Endothelial cell of umbilical vein (primary cell): ENCODE results near the gene COMMD7.

Experiments
- CTCF ChIP-seq, 2 donors: IDR thresholded peaks; 1 replicate in 1 of 2; 2 replicates in 1 of 2; pipeline ENCODE4 v1.5.1; 2011; ENCODE audit warnings: low read length in 2 of 2, mild to moderate bottlenecking in 2 of 2, moderate library complexity in 2 of 2, control low read depth in 1 of 2, inconsistent platforms in 1 of 2, low read depth in 1 of 2; ENCODE audit not compliant: insufficient read depth in 1 of 2; ENCODE audit errors: extremely low read depth in 1 of 2
- EZH2 ChIP-seq: IDR thresholded peaks from 2 replicates; pipeline ENCODE4 v1.6.1; 2012; ENCODE audit warnings: borderline replicate concordance, low read depth, mild to moderate bottlenecking, moderate library complexity, low read length, inconsistent platforms; ENCODE audit not compliant: severe bottlenecking
- GATA2 ChIP-seq: IDR thresholded peaks from 2 replicates; pipeline ENCODE4 v1.7.0; 2011; ENCODE audit warnings: low read depth, mild to moderate bottlenecking, moderate library complexity, mixed read lengths, low read length; ENCODE audit not compliant: insufficient read length, insufficient read depth
- JUN ChIP-seq: IDR thresholded peaks from 2 replicates; pipeline ENCODE4 v1.6.1; 2011; ENCODE audit warnings: borderline replicate concordance, low read depth; ENCODE audit not compliant: insufficient read length, insufficient read depth
- MYC ChIP-seq: IDR thresholded peaks from one replicate; pipeline ENCODE4 v1.6.1; 2011; ENCODE audit warnings: mild to moderate bottlenecking, low read depth, low read length
- POLR2A ChIP-seq: IDR thresholded peaks from 2 replicates; pipeline ENCODE4 v1.6.1; 2012; ENCODE audit warnings: low read depth, mild to moderate bottlenecking, control low read depth, low read length
- POLR2AphosphoS5 ChIP-seq: IDR thresholded peaks from 2 replicates; pipeline ENCODE4 v1.6.1; 2012; ENCODE audit warnings: low read depth, mild to moderate bottlenecking, control low read depth, low read length, moderate library complexity; ENCODE audit not compliant: insufficient read depth

- TF ChIP-seq POLR2A (no peak), CTCF (IDR thresholded peaks at IDR 0.05; ENCODE audit: extremely low read depth in 1 of 2, insufficient read depth in 1 of 2, low read depth in 1 of 2, low read length in 2 of 2) (no peak), GATA2 (no peak), EZH2 (no peak), MYC (no peak), JUN (no peak), POLR2AphosphoS5 (no peak)
Observed at GRCh38 chr20:32773223-32773622, 30.0 kb upstream of the COMMD7 start.
